GM12878 (cell line): ENCODE measurements around the gene MED13L. TPM values are rescaled to one million over a fixed set of nuclear protein-coding genes. Genes with fewer than 3 reads are reported as not detected.

ENCODE experiments used
- ATAC-seq: fragments of 200-7000 bp; cut with Tn5 transposase; 3 replicates; pipeline ENCODE4 v1.9.1; 2020; ENCODE audit warnings: mild to moderate bottlenecking, moderate library complexity
- BruUV-seq: library from RNA; stranded (reverse); fragments of 400-500 nt; replicated peaks from 2 replicates; lab custom pipeline; 2021; lab: Mats Ljungman, UMichigan
- CTCF ChIA-PET: fragments of 300-600 bp; sonication (Branson Sonifier 250); formaldehyde crosslinking; extraction: SDS; loops from one replicate; lab custom pipeline; 2021; ENCODE audit warnings: inconsistent platforms; lab: Yijun Ruan, JAX
- POLR2A ChIA-PET: fragments of 350-600 bp; formaldehyde crosslinking; extraction: SDS; loops from one replicate; lab custom pipeline; 2021; ENCODE audit warnings: inconsistent platforms; lab: Charles Lee
- RAD21 ChIA-PET: fragments of 300-600 bp; sonication (Branson Sonifier 250); formaldehyde crosslinking; loops from one replicate; lab custom pipeline; 2023; ENCODE audit warnings: antibody characterized with exemption; ENCODE audit not compliant: unreplicated experiment; lab: Charles Lee
- SMC1A ChIA-PET: fragments of 300-600 bp; sonication (Branson Sonifier 250); formaldehyde crosslinking; loops from one replicate; lab custom pipeline; 2023; ENCODE audit not compliant: unreplicated experiment, uncharacterized antibody; lab: Charles Lee
- DNase-seq: peaks from one replicate; pipeline ENCODE4 v3.0.0-alpha.2; 2011; ENCODE audit warnings: low read depth, low spot score
- FAIRE-seq: peaks from 3 replicates; lab custom pipeline; 2011; peaks lifted over from hg19 to GRCh38; lab: Jason Lieb, UNC
- H2AFZ ChIP-seq: 2 replicates; pipeline ENCODE4 v1.6.0; 2011; ENCODE audit warnings: low read depth, low read length, control low read depth; ENCODE audit not compliant: control insufficient read depth
- H3K27ac ChIP-seq: 2 replicates; pipeline ENCODE4 v1.5.1; 2011; ENCODE audit warnings: control low read depth; ENCODE audit not compliant: control insufficient read depth, insufficient read depth
- H3K27me3 ChIP-seq, 2 experiments: replicated peaks in 1 of 2; 2 replicates each; pipeline versions ENCODE4 v1.6.0 to v1.6.1; 2011; ENCODE audit warnings: low read length in 1 of 2; ENCODE audit not compliant: control insufficient read depth in 2 of 2, insufficient read depth in 2 of 2
- H3K36me3 ChIP-seq, 2 experiments: 2 replicates each; pipeline ENCODE4 v1.5.1; 2011; ENCODE audit warnings: low read length in 1 of 2; ENCODE audit not compliant: control insufficient read depth in 2 of 2, insufficient read depth in 2 of 2
- H3K4me1 ChIP-seq: 2 replicates; pipeline ENCODE4 v1.6.1; 2011; ENCODE audit warnings: mild to moderate bottlenecking, low read length, moderate library complexity, mixed read lengths; ENCODE audit not compliant: control insufficient read depth, insufficient read depth
- H3K4me2 ChIP-seq: 2 replicates; pipeline ENCODE4 v1.6.0; 2011; ENCODE audit warnings: control low read depth; ENCODE audit not compliant: control insufficient read depth, insufficient read depth
- H3K4me3 ChIP-seq: fragments of 200-600 bp; sonication (generic); 2 replicates; pipeline ENCODE4 v1.5.1; 2016
- H3K79me2 ChIP-seq: 2 replicates; pipeline ENCODE4 v1.6.0; 2011; ENCODE audit warnings: low read length; ENCODE audit not compliant: control insufficient read depth, insufficient read depth
- H3K9ac ChIP-seq: 2 replicates; pipeline ENCODE4 v1.8.0; 2011; ENCODE audit warnings: low read length, control low read depth, mixed read lengths; ENCODE audit not compliant: control insufficient read depth, insufficient read depth
- H3K9me3 ChIP-seq: replicated peaks from 3 replicates; pipeline ENCODE4 v1.5.1; 2011; ENCODE audit warnings: mild to moderate bottlenecking, low read length; ENCODE audit not compliant: control insufficient read depth, insufficient read depth
- H4K20me1 ChIP-seq: 2 replicates; pipeline ENCODE4 v1.6.0; 2011; ENCODE audit not compliant: control insufficient read depth, insufficient read depth
- ELK1 ChIP-seq: IDR thresholded peaks from 2 replicates; pipeline ENCODE4 v1.6.1; 2012; ENCODE audit warnings: low read depth, low read length, improper control_type of control experiment
- FOXK2 ChIP-seq: fragments of 450-650 bp; IDR thresholded peaks from 2 replicates; pipeline ENCODE4 v1.6.1; 2017; ENCODE audit warnings: mild to moderate bottlenecking, moderate library complexity
- HDAC2 ChIP-seq: fragments of 200-600 bp; sonication (generic); IDR thresholded peaks from 2 replicates; pipeline ENCODE4 v1.6.1; 2017
- JUND ChIP-seq: IDR thresholded peaks from 2 replicates; pipeline ENCODE4 v1.6.1; 2012; ENCODE audit warnings: low read depth, mild to moderate bottlenecking, low read length, improper control_type of control experiment, moderate library complexity
- MEF2A ChIP-seq: IDR thresholded peaks from 2 replicates; pipeline ENCODE4 v1.6.1; 2011; ENCODE audit warnings: low read depth, mild to moderate bottlenecking, low read length, moderate library complexity; ENCODE audit not compliant: insufficient read depth
- NFIC ChIP-seq: IDR thresholded peaks from 2 replicates; pipeline ENCODE4 v1.6.1; 2012; ENCODE audit warnings: low read depth, mild to moderate bottlenecking, inconsistent platforms, low read length, moderate library complexity
- SMAD5 ChIP-seq: IDR thresholded peaks from 2 replicates; pipeline ENCODE4 v1.6.1; 2016; ENCODE audit warnings: antibody characterized with exemption, low read depth
- USF2 ChIP-seq: IDR thresholded peaks from 2 replicates; pipeline ENCODE4 v1.6.1; 2011; ENCODE audit warnings: low read depth, low read length, improper control_type of control experiment, borderline replicate concordance
- WGBS: methylation state at CpG from one replicate; pipeline ENCODE4 v1.1.6; 2016; ENCODE audit warnings: low lambda C conversion rate; ENCODE audit not compliant: insufficient replicate concordance, insufficient coverage; ENCODE audit errors: missing lambda C conversion rate; 5-methylcytosine and 5-hydroxymethylcytosine counted together
- in situ Hi-C: fragments of 300-500 bp; cut with MboI; formaldehyde crosslinking; loops from 9 replicates; pipeline ENCODE4 v1.14.3; 2018; ENCODE audit warnings: mixed read lengths
- intact Hi-C: fragments of 100-400 bp; cut with micrococcal nuclease; formaldehyde crosslinking; loops from one replicate; pipeline ENCODE4 v1.14.2; 2022; ENCODE audit not compliant: unreplicated experiment
- polyA plus RNA-seq, 11 experiments: library from polyadenylated mRNA; depleted of rRNA in 4 of 11; unstranded in 6 of 11; stranded (reverse) in 5 of 11; fragments of >200 nt; fragmentation: Nextera tagmentation in 4 of 11; fragmentation: Illumina TruSeq in 1 of 11; extraction: Ambion mirVana in 4 of 11; extraction: Trizol in 1 of 11; gene quantifications; 1 replicate in 1 of 11; 2 replicates in 10 of 11; pipeline versions ENCODE4 v1.2.1 to v1.2.3, GENCODE V29; 2011 to 2016; ENCODE audit warnings: inconsistent platforms in 2 of 11, missing spikeins in 2 of 11, low read depth in 1 of 11
- total RNA-seq, 4 experiments: library from RNA; depleted of rRNA in 3 of 4; stranded (reverse); fragments of >200 nt in 3 of 4; fragmentation: Illumina TruSeq in 1 of 4; extraction: Trizol in 1 of 4; gene quantifications; 2 replicates each; pipeline versions ENCODE4 v1.2.1 to v1.2.3, GENCODE V29; 2013 to 2021

The MED13L gene
- total and polyA plus RNA-seq, 10 of the 15 experiments (the other 5 are each of a cell fraction or from before 2014, with no cell fraction given) = 3.7 to 30.1 (median 9.1) TPM

GRCh38 chr12:116148844-116149243 lies 128.6 kb downstream of the MED13L start (continued):
- TF ChIP-seq MEF2A (peak; percentile 93), JUND (no peak), SMAD5 (no peak)

GRCh38 chr12:116146386-116146785 lies 131.1 kb downstream of the MED13L start:
- no peak for ATAC-seq
- Histone ChIP-seq H3K36me3 (no peaks in the 10 kb centered on the region), H3K79me2 (peaks cover 3% of the 10 kb centered on the region), H4K20me1 (no peaks in the 10 kb centered on the region), H3K4me2 (no peak overlapping the region), H3K9me3 (no peaks in the 10 kb centered on the region), H2AFZ (no peak overlapping the region)
- FAIRE-seq = no peak
- ChIA-PET SMC1A (interaction anchor here (1.5 kb wide), 1 partner anchor 454 kb away, joined by 3 read pairs; no protein-coding TSS in a partner anchor), RAD21 (interaction anchor here (0.9 to 1.6 kb wide), 3 partner anchors 30 to 90 kb away, joined by 3 read pairs; no protein-coding TSS in a partner anchor), POLR2A (interaction anchor here (0.7 kb wide), 1 partner anchor 9 kb away, joined by 3 read pairs; no protein-coding TSS in a partner anchor)
- 89% methylated on average over 8 of the region's 8 CpGs for WGBS
- DNase-seq = no peak
- intact Hi-C loops = no loop called here
- no peak for TF ChIP-seq ELK1
- no peak for TF ChIP-seq USF2
- no peak for TF ChIP-seq HDAC2
- TF ChIP-seq NFIC = no peak
- TF ChIP-seq FOXK2 = no peak
- TF ChIP-seq, all 136 proteins: peak for 0
- BruUV-seq = no TSS peak
- in situ Hi-C loops = no loop called here
- Histone ChIP-seq H3K9ac (no peak overlapping the region), H3K4me3 (no peak overlapping the region), H3K27me3 (no peaks in the 10 kb centered on the region), H3K4me1 (peaks cover 19% of the 10 kb centered on the region), H3K27ac (no peak overlapping the region)
- CTCF ChIA-PET = interaction anchor here (1.0 kb wide), 1 partner anchor 90 kb away, joined by 3 read pairs; no protein-coding TSS in a partner anchor
